Epithelial cell of esophagus (primary cell): Measurements from ENCODE around the gene SCG5.

Experiments
- DNase-seq: peaks from one replicate; pipeline ENCODE4 v3.0.0; 2010; ENCODE audit warnings: low read depth
- H3K4me3 ChIP-seq: 2 replicates; pipeline ENCODE4 v1.5.1; 2011; ENCODE audit warnings: mild to moderate bottlenecking, low read length, control low read depth
- CTCF ChIP-seq: IDR thresholded peaks from 2 replicates; pipeline ENCODE4 v1.5.1; 2011; ENCODE audit warnings: low read depth, mild to moderate bottlenecking, low read length, control low read depth, inconsistent platforms; ENCODE audit not compliant: insufficient read depth; ENCODE audit errors: missing control alignments

The SCG5 gene

DNA sequence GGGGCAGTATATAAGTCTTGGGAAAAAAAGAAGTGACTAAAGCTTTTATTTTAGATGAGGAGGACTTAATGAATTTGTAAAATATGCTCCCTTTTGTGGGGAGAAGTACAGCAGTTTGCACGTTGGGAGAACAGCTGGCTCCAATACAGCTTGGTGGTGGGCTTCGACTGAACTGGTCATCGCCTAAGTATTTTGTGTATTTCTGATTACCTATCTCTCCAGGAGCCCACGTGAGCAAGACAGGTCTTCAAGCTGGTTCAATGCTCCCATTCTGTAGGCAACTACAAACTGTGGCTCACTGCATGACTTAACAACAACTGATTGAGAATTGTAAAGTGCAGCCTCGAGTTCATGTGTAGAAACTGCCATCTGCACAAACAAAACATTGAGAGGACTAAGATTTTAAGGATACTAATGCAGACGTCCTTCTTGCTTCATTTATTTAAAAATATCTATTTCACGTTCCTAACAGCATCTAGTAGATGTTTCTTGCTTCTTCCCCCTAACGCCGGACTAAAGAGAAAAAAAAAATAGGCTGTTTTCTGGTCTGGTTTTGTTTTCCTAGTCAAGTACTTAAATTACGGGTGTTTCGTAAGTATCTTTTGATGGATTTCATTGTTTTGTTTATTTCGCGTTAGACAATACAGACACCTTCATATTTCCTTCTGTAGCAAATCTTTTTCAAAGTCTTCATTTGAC, 74.9 kb downstream of the SCG5 start:
- no peak for TF ChIP-seq CTCF
- DNase-seq, result no peak
- H3K4me3 ChIP-seq, result no peak overlapping the region

DNA sequence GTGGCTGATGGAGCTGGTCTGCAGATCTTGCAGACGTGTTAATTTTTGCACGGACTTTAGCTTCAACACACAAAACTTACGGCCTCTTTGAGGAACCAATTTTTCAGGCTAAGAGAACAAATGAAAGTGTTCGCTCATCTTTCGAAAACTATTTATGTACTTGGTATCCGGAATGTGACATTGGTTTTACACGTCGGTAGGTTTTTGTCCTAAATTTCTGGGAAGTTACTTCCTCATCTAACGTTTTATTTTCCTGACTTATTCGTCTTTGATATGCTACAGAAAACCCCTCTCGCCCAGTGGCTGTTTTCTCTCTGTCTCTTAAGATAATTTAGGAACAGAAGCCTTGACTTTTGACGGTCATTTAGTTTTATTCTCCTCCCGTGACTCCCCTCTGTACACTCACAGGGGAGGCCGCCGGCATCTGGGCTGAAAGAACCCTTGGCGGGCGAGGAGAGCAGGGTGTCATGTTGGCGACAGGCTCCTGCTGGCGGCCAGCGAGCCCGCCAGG, 75.5 kb downstream of the SCG5 start:
- no peak for DNase-seq
- TF ChIP-seq CTCF, result no peak
- no peak overlapping the region for H3K4me3 ChIP-seq

- peak within 1 kb of the TSS; percentile 19 for H3K4me3 ChIP-seq
- no peak for TF ChIP-seq CTCF
- no peak for DNase-seq
Observed at GRCh38 chr15:32717426-32718226, 76.1 kb downstream of the SCG5 start, which contains the start of gene GREM1. GREM1 (plus strand) TSS chr15:32718004; CDS start chr15:32730691, 12,687 bp downstream.

DNA sequence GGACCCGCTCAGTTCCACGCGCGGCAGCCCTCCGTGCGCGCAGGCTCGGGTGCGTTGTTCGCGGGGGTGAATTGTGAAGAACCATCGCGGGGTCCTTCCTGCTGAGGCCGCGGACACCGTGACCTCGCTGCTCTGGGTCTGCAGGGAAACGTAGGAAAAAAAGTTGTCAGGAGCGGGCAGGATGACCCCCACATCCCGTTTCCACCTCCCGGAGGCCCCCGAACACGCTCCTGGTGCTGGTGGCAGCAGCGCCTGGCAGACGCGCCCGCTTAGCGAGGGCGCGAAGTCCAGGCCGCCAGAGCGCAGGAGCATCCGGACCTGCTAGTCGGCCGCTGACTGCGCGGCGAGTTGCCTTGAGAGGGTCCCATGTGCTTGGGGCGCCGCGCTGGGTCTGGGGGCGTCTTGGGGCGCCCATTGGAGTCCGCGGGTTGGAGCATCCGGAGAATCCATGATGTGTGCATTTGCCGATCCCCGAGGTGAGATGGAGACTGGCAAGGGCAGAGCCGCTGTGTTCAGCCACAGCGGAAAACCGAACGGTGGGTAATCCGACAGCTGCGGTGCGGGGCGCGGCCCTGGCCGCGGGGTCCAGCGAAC, 76.8 kb downstream of the SCG5 start:
- no peak for TF ChIP-seq CTCF
- DNase-seq, result peak; percentile 37
- no peak overlapping the region for H3K4me3 ChIP-seq

DNA sequence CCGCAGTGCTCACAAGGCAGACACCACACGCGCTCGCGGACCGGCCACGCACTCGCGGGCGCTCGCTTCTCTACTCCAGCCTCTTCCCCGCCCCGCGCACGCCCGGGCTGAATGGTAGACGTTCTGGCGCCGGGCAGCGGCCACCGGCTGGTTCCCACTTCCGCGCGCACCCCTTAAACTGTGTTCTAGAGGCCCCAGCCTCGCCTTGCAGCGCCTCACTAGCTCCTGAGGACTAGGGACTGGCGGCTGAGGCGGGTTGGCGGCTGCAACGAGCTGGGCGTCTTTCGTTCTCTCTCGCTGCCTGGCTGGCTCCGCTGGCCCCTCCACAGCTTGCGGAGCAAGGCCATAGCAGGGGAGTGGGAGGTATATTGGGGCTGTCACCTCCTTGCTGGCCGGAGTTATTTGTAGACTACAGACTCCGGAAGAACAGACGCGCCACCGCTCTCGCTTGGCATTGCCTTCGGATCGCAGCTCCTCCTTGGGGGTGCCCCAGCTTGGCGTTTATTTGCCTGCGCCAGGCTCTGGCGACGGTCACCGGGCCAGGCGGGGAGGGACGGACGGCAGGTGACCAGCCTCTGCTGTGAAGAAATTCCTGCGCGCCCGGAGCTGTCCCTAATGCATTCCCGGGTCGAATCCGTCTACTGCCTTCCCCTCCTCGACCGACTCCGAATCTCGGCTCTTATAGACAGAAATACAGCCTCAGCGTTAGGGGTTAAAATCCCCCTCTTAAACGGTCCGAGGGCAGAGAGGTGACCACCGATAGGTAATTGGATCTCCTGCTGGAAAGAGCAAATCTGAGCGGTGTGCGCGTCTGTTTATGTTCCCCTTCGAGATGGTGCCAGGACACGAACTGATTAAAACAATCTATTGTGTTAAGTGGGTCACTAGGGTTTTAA, 77.6 kb downstream of the SCG5 start:
- TF ChIP-seq CTCF, result no peak
- peak overlapping the region; percentile 19 for H3K4me3 ChIP-seq
- DNase-seq, result peak; percentile 24

GRCh38 chr15:32721596-32721995, 80.1 kb downstream of the SCG5 start:
- DNase-seq, result no peak
- H3K4me3 ChIP-seq, result no peak overlapping the region
- no peak for TF ChIP-seq CTCF
